Mesodermal cell (in vitro differentiated cells): Measurements from ENCODE around the gene KLK15.

Source experiments
- H3K27ac ChIP-seq: 2 replicates; pipeline ENCODE4 v1.7.0; 2013; ENCODE audit warnings: mild to moderate bottlenecking, low read depth, low read length, moderate library complexity; ENCODE audit not compliant: severe bottlenecking
- H3K36me3 ChIP-seq: 2 replicates; pipeline ENCODE4 v1.7.1; 2013; ENCODE audit warnings: mild to moderate bottlenecking, low read length, moderate library complexity; ENCODE audit not compliant: control insufficient read depth, insufficient read depth
- H3K4me1 ChIP-seq: one replicate; pipeline ENCODE4 v1.7.1; 2013; ENCODE audit warnings: mild to moderate bottlenecking, low read length; ENCODE audit not compliant: insufficient read depth, control insufficient read depth, poor library complexity, severe bottlenecking
- H3K4me3 ChIP-seq: 2 replicates; pipeline ENCODE4 v1.7.0; 2013; ENCODE audit warnings: low read length, control low read depth, mild to moderate bottlenecking; ENCODE audit not compliant: insufficient read depth, poor library complexity, severe bottlenecking; ENCODE audit errors: extremely low read depth
- H3K9me3 ChIP-seq: 2 replicates; pipeline ENCODE4 v1.7.1; 2013; ENCODE audit warnings: mild to moderate bottlenecking, low read length, moderate library complexity; ENCODE audit not compliant: control insufficient read depth
- WGBS, 2 experiments: methylation state at CpG; one replicate each; pipeline ENCODE4 v1.1.5; 2013; ENCODE audit warnings: missing lambda C conversion rate in 2 of 2; ENCODE audit not compliant: insufficient coverage in 2 of 2; 5-methylcytosine and 5-hydroxymethylcytosine counted together

Gene KLK15

GRCh38 chr19:50795664-50796073, 37.7 kb downstream of the KLK15 start:
- Histone ChIP-seq H3K36me3 (peaks cover 47% of the 10 kb centered on the region), H3K4me3 (no peak overlapping the region), H3K4me1 (peaks cover under 1% of the 10 kb centered on the region), H3K27ac (no peak overlapping the region), H3K9me3 (no peaks in the 10 kb centered on the region)
- WGBS, 2 experiments: 87% methylated on average over 2 to 4 of the region's 4 CpGs

GRCh38 chr19:50794876-50795663, 38.3 kb downstream of the KLK15 start:
- 60 to 82% methylated on average over 11 to 15 of the region's 18 CpGs for WGBS, 2 experiments
- Histone ChIP-seq H3K36me3 (peaks cover 41% of the 10 kb centered on the region), H3K27ac (no peak overlapping the region), H3K9me3 (no peaks in the 10 kb centered on the region), H3K4me3 (no peak overlapping the region), H3K4me1 (no peaks in the 10 kb centered on the region)

- 45 to 51% methylated on average over 5 to 11 of the region's 16 CpGs for WGBS, 2 experiments
- peaks cover 33% of the 10 kb centered on the region for H3K36me3 ChIP-seq
- no peak overlapping the region for H3K4me3 ChIP-seq
- H3K9me3 ChIP-seq: no peaks in the 10 kb centered on the region
- no peaks in the 10 kb centered on the region for H3K4me1 ChIP-seq
- no peak overlapping the region for H3K27ac ChIP-seq
Measured at GRCh38 chr19:50794074-50794875, 39.1 kb downstream of the KLK15 start.

- H3K27ac ChIP-seq: no peak overlapping the region
- H3K9me3 ChIP-seq: no peaks in the 10 kb centered on the region
- H3K4me3 ChIP-seq: no peak overlapping the region
- H3K4me1 ChIP-seq: no peaks in the 10 kb centered on the region
- H3K36me3 ChIP-seq: peaks cover 26% of the 10 kb centered on the region
- 89% methylated on average over 6 to 7 of the region's 11 CpGs for WGBS, 2 experiments
Measured at GRCh38 chr19:50793558-50794065, 39.8 kb downstream of the KLK15 start.

DNA sequence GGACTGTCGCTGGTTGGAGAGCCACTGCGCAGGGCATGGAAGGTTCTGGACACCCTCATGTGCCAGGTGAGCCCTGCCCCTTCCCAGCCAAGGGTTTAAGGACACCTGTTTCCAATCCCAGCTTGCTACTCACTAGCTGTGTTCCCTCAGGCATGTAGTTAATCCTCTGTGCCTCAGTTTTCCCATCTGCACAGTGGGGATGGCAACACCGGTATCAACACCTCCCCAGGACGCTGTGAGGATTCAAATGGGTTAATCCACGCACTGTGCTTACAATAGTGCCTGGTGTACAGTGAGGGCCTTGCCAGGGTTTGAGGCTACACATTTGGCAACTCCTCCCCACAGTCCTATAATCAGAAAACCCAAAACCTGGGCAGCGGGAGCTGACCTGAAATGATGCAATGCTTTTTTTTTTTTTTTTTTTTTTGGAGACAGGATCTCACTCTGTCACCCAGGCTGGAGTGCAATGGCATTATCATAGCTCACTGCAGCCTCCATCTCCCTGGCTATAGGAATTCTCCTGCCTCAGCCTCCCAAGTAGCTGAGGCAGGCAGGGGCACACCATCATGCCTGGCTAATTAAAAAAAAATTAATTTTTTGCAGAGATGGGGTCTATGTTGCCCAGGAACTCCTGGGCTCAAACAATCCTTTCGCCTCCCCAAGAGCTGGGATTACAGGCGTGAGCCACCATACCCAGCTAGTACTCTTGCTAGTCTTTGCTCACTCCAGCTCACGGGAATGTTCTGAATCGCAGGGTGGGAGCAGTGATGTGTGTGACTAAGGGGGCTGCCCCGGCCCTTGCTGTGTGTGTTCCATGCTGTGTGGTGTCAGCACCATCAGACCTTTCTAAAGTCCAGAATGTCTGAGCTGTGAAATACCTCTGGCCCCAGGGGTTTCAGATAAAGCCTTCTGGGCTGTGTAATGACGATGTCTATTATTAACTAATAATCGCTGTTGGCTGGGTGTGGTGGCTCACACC, 40.8 kb downstream of the KLK15 start:
- 92 to 98% methylated on average over 7 of the region's 13 CpGs for WGBS, 2 experiments
- Histone ChIP-seq H3K9me3 (no peaks in the 10 kb centered on the region), H3K4me1 (no peaks in the 10 kb centered on the region), H3K27ac (no peak overlapping the region), H3K4me3 (no peak overlapping the region), H3K36me3 (peaks cover 16% of the 10 kb centered on the region)

GRCh38 chr19:50791594-50792271, 41.6 kb downstream of the KLK15 start:
- Histone ChIP-seq H3K9me3 (no peaks in the 10 kb centered on the region), H3K4me3 (no peak overlapping the region), H3K4me1 (no peaks in the 10 kb centered on the region), H3K36me3 (peaks cover 8% of the 10 kb centered on the region), H3K27ac (no peak overlapping the region)
- WGBS, 2 experiments: 93% methylated on average over 43 to 47 of the region's 47 CpGs

GRCh38 chr19:50790922-50791467, 42.4 kb downstream of the KLK15 start:
- 89 to 97% methylated on average over 6 of the region's 6 CpGs for WGBS, 2 experiments
- Histone ChIP-seq H3K36me3 (peaks cover 2% of the 10 kb centered on the region), H3K9me3 (no peaks in the 10 kb centered on the region), H3K4me1 (no peaks in the 10 kb centered on the region), H3K27ac (no peak overlapping the region), H3K4me3 (no peak overlapping the region)

GRCh38 chr19:50790396-50790795, 43.0 kb downstream of the KLK15 start, which contains the start of gene ACP4:
TSS of gene ACP4 (plus strand) at chr19:50790415. CDS start at chr19:50790415, 0 bp downstream.
- Histone ChIP-seq H3K9me3 (no peaks in the 10 kb centered on the region), H3K4me3 (no peak within 1 kb of the TSS), H3K36me3 (no peaks in the 10 kb centered on the region), H3K4me1 (no peaks in the 10 kb centered on the region), H3K27ac (no peak within 1 kb of the TSS)
- 90 to 91% methylated on average over 6 to 13 of the region's 15 CpGs for WGBS, 2 experiments

GRCh38 chr19:50785329-50785728, 48.0 kb downstream of the KLK15 start:
- no peak overlapping the region for H3K4me3 ChIP-seq
- no peaks in the 10 kb centered on the region for H3K9me3 ChIP-seq
- H3K36me3 ChIP-seq: no peaks in the 10 kb centered on the region
- no peaks in the 10 kb centered on the region for H3K4me1 ChIP-seq
- H3K27ac ChIP-seq: no peak overlapping the region
- 88 to 96% methylated on average over 11 to 12 of the region's 12 CpGs for WGBS, 2 experiments
